Esophagus (tissue), 2 donors: ENCODE measurements around the gene PRRX1. TPM values are rescaled to one million over a fixed set of nuclear protein-coding genes. Genes with fewer than 3 reads are reported as not detected.
A peak's percentile ranks its signal among the peaks of the same experiment; 100 is the strongest.

Source experiments
- H3K27ac ChIP-seq, 2 donors: one replicate each; pipeline ENCODE4 v1.5.1; 2013; ENCODE audit warnings: low read depth in 2 of 2, mild to moderate bottlenecking in 2 of 2, inconsistent platforms in 1 of 2, low read length in 1 of 2, moderate library complexity in 1 of 2
- H3K27me3 ChIP-seq, 2 donors: one replicate each; pipeline ENCODE4 v1.6.1; 2013; ENCODE audit warnings: low read length in 2 of 2, control low read depth in 1 of 2, mild to moderate bottlenecking in 1 of 2; ENCODE audit not compliant: insufficient read depth in 2 of 2, control insufficient read depth in 1 of 2
- H3K36me3 ChIP-seq, 2 donors: one replicate each; pipeline ENCODE4 v1.6.1; 2013; ENCODE audit warnings: low read length in 1 of 2; ENCODE audit not compliant: control insufficient read depth in 2 of 2, insufficient read depth in 2 of 2
- H3K4me1 ChIP-seq, 2 donors: one replicate each; pipeline ENCODE4 v1.6.1; 2013; ENCODE audit warnings: low read length in 1 of 2; ENCODE audit not compliant: control insufficient read depth in 2 of 2, insufficient read depth in 2 of 2
- H3K4me3 ChIP-seq, 2 donors: one replicate each; pipeline ENCODE4 v1.5.1; 2013; ENCODE audit warnings: low read length in 2 of 2, mild to moderate bottlenecking in 2 of 2, low read depth in 1 of 2, moderate library complexity in 1 of 2
- H3K9me3 ChIP-seq, 2 donors: one replicate each; pipeline ENCODE4 v1.6.1; 2013; ENCODE audit warnings: mild to moderate bottlenecking in 2 of 2, low read depth in 1 of 2, low read length in 1 of 2, moderate library complexity in 1 of 2; ENCODE audit not compliant: control insufficient read depth in 2 of 2, insufficient read depth in 1 of 2
- WGBS, 2 donors: extraction: QIAGEN DNeasy Blood & Tissue Kit; methylation state at CpG; one replicate each; pipeline ENCODE4 v1.1.7; 2013; 5-methylcytosine and 5-hydroxymethylcytosine counted together
- polyA plus RNA-seq, 2 donors: library from polyadenylated mRNA; stranded (reverse); fragments of 200-250 nt; gene quantifications; one replicate each; pipeline ENCODE4 v1.2.3, GENCODE V29; 2013
- donor health status: healthy with polysubstance abuse.
- donor health status: Bipolar disorder and iron deficiency.

Gene PRRX1
- polyA plus RNA-seq, 2 donors = 2.2 to 4.5 TPM

DNA sequence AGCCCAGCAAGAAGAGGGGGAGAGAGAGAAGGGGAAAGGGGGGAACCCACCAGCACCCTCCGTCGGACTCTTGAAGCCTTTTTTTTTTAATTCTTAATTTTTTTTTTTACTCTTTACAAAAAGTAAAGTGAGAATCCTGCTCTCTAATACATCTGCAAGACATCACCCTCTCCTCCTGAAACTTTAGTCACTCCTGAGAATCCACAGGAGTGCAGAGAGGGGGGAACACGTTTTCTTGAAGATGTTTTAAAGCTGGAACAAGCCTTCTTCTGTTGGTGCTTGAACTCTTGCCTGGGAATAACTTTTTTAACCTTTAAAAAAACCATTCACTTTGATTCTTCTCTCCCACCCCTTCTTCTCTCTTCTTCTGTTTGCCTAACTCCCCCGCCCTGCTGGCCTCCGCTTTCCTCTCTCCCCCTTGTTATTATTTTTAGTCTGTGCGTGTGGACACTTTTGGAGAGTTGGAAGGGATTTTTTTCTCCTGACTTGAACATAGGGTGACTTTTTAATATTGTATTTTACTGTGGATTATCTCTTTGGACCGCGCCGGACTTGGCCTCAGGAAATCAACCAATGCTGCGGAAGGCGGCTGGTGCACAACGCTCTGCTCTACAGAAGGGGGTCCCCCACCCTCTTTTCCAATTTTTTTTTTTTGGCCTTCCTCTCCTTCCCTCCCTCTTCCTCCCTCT, 383 bp upstream of the PRRX1 start:
- 6 to 9% methylated on average over 12 of the region's 12 CpGs for WGBS, 2 donors
- peak overlapping the region; percentile 57 to 58 for H3K4me3 ChIP-seq
- H3K9me3 ChIP-seq = peaks cover 0 to 3% of the 10 kb centered on the region in 2 donors
- peak overlapping the region; percentile 60 to 76 for H3K27ac ChIP-seq
- H3K27me3 ChIP-seq = peaks cover 0 to 5% of the 10 kb centered on the region in 2 donors
- no peaks in the 10 kb centered on the region for H3K36me3 ChIP-seq
- H3K4me1 ChIP-seq = peaks cover 0 to 5% of the 10 kb centered on the region in 2 donors

DNA sequence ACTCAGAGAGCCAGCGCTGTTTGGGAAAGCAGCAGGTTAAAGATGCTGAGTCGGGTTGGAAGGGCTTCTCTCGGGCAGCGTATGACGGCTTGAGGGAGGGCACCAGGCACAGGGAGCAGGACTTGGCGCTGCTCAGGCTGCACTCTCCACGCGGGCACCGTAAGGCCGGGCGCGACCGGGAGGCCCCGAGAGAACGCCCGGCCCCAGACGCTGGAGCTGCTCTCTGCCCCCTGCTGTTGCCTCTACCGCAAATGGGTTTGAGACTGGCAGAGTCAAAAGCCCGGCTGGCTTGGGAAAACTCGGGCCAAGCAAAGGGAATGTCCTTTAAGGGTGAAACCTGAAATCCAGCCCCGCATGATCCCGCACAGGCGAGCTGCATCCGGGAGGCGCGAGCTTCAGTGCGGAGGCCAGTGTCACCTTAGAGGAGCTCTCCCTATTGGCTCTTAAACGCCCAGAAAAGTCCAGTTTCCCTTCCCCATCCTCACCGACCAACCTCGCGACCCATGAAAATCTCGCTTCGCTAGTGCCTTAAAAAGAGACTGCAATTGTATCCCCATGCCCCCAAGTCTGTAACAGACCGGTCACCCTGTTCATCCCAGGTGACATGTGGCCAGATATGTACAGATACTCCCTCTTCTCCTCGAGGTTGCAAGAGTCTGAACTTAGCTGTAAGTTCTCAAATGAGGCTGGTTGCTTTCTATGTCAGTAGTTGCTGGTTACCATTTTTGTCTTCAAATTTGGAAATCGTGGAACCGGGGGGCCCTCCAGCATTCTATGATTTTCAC, 1.1 kb downstream of the PRRX1 start:
- no peaks in the 10 kb centered on the region for H3K9me3 ChIP-seq
- peaks cover 0 to 5% of the 10 kb centered on the region in 2 donors for H3K27me3 ChIP-seq
- H3K36me3 ChIP-seq = no peaks in the 10 kb centered on the region
- H3K4me3 ChIP-seq = peak overlapping the region; percentile 57 to 58
- WGBS, 2 donors = 13 to 20% methylated on average over 37 of the region's 37 CpGs
- peak overlapping the region; percentile 60 to 76 for H3K27ac ChIP-seq
- peaks cover 0 to 5% of the 10 kb centered on the region in 2 donors for H3K4me1 ChIP-seq

DNA sequence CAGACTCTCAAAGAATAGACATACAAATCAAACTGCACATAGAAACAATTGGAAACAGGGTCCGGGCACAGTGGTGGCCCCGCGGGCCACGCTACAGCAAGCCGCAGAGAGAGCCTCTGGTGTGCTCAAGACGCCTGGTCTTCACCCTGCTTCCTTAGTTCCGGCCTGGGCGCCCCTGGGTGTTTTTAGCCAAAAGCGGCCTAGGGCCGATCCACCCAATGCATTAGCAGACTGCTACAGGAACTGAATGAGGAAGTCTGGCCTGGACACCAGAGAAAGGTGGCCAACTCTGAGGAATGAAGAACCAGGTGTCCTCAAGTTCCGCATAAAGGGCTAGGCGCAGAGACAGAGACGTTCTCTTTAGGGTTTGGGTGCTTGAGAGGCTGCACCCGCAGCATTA, 1.7 kb downstream of the PRRX1 start:
- peaks cover 0 to 5% of the 10 kb centered on the region in 2 donors for H3K27me3 ChIP-seq
- H3K4me3 ChIP-seq = peak overlapping the region in 1 of 2 donors; percentile 57
- peaks cover 0 to 5% of the 10 kb centered on the region in 2 donors for H3K4me1 ChIP-seq
- H3K9me3 ChIP-seq = no peaks in the 10 kb centered on the region
- H3K36me3 ChIP-seq = no peaks in the 10 kb centered on the region
- WGBS, 2 donors = 61 to 68% methylated on average over 14 of the region's 14 CpGs
- H3K27ac ChIP-seq = no peak overlapping the region

DNA sequence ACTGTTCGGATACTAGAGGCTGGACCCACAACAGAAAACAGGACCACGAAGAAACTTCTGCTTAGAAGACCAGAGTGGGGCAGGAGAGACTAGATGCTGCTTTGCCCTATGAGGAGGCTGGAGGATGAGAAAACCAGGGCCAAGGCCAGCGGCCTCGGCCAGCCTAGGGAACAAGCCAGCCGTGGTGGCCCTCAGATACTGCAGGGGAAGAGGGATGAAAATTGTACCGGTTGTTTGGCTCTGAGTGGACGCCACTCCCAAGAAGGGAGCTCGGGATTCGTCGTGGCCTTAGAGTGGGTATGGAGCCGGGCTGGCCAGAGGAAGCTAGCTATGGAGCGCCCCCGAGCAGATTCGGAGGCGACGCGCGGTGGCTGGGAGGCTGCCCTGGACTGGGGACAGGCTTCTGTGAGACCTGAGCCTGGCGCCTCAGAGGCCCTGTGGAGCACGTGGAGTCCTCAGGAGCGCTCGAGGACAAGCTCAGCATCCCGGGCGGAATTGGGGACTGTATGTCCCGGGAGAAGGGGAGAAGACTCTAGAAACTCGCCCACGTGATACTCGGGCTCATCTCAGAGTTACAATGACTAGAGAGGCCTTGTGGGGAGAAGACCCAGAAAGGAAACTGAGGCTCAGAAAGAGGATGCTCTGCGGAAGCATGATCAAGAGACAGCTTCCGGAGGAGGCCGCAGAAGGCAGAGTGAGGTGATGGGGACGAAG, 2.8 kb downstream of the PRRX1 start:
- no peaks in the 10 kb centered on the region for H3K36me3 ChIP-seq
- no peak overlapping the region for H3K27ac ChIP-seq
- peaks cover 0 to 3% of the 10 kb centered on the region in 2 donors for H3K4me1 ChIP-seq
- no peak overlapping the region for H3K4me3 ChIP-seq
- WGBS, 2 donors = 48 to 71% methylated on average over 32 of the region's 32 CpGs
- H3K27me3 ChIP-seq = peaks cover 0 to 5% of the 10 kb centered on the region in 2 donors
- no peaks in the 10 kb centered on the region for H3K9me3 ChIP-seq

DNA sequence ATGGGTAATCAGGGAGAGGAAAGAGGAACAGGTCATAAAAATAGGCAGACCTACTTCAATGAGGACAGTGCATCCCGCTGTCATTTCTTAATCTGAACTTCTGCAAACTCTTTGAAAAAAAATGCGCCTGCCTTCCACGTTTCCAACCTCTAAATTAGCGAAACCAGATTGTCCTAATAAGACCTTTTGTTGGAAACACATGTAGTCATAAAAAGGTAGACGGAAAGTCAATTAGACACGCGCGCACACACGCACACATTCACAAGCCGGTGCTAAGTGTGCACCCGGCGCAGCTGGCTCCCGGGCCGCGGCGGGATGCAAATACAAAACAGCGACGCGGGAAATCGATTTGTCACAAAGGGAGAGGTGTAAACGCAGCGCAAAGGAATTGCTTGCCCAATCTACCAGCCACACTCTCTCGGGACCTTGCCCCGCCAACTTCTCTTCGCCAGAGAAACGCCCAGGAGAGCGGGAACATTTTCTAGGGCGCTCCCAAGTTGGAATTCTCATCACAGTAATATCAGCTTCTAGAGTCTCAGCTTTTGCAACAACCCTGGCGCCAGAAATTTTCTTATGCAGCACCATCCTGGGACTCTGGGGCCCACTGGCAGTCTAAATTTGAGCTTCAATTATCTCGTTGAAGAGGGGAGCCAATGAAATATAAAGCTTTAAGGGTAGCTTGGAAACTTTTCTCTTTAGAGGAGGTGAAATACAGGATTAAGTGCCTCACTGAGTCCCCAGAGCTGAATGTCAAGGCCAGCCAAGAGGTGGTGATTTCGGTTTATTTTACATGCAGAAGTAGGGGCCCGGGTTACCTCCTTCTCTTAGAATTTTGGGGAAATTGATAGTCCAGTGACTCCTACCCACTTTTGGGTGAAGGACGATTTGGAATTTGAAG, 4.5 kb downstream of the PRRX1 start:
- Histone ChIP-seq H3K4me1 (peaks cover 0 to 3% of the 10 kb centered on the region in 2 donors), H3K9me3 (no peaks in the 10 kb centered on the region), H3K27me3 (peaks cover 0 to 5% of the 10 kb centered on the region in 2 donors), H3K36me3 (no peaks in the 10 kb centered on the region), H3K4me3 (no peak overlapping the region), H3K27ac (no peak overlapping the region)
- 36 to 58% methylated on average over 33 of the region's 33 CpGs for WGBS, 2 donors

DNA sequence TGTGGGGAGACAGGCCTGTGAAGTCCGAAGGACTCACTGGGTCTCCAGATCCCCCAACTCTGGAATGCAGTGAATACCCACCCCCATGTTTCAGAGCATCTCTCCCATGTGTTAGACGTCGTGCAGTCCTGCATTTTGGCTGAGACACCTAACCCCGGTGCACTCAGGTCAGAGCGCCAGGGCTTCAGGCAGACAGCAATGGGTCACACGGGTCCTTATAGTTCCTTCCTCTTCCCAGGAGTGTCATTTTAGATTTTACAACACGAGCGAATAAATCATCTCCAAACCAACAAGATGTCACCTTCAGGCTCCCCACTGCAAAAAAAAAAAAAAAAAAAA, 5.1 kb downstream of the PRRX1 start:
- peaks cover 0 to 3% of the 10 kb centered on the region in 2 donors for H3K4me1 ChIP-seq
- H3K36me3 ChIP-seq = no peaks in the 10 kb centered on the region
- 40 to 56% methylated on average over 8 of the region's 8 CpGs for WGBS, 2 donors
- H3K9me3 ChIP-seq = no peaks in the 10 kb centered on the region
- no peak overlapping the region for H3K27ac ChIP-seq
- peaks cover 0 to 2% of the 10 kb centered on the region in 2 donors for H3K27me3 ChIP-seq
- no peak overlapping the region for H3K4me3 ChIP-seq

DNA sequence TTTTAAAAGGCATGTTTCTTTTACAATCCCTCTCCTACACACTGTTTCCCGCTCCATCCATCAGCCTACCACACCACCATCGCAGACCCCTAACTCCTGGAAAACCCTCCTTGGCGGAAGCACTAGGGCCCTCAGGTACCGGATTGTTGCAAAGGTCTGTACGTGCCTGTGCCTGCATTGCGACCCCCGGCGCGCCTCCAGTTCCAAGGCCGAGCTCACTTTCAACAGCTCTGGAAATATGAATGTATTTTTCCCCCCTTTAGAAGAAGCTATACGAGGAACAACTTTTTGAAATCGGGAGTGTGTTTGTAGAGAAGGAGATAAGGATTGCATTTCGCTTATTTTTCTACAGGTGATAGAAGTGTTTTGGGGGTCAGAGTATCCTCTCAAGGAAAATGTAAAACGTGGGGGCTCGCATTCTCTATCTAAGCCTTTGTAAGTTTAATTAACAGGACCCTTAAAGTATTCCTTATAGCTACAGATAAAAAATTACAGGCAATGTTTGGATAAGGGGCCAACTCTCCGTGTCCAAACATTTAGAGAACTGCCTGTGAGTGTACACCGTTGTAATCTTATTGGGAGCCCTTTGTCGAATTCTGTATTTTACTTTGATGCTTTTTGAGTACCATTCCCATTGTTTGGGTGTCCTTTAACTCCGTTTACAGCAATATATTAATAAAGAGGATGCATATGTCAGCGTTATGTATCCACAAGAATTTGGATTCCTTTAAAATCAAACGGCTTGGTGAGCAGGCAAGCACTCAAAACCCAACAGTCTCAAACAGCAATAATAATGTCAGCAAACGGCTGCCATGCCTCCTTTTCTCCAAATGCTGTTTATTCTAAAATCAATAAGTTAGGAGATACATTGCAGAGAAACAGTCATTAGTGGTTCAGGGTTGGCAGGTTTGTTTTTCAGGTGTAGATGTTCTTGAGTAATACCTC, 5.9 kb downstream of the PRRX1 start:
- no peaks in the 10 kb centered on the region for H3K9me3 ChIP-seq
- no peaks in the 10 kb centered on the region for H3K36me3 ChIP-seq
- peaks cover 0 to 3% of the 10 kb centered on the region in 2 donors for H3K4me1 ChIP-seq
- WGBS, 2 donors = 46 to 65% methylated on average over 22 of the region's 22 CpGs
- no peak overlapping the region for H3K27ac ChIP-seq
- H3K27me3 ChIP-seq = no peaks in the 10 kb centered on the region
- no peak overlapping the region for H3K4me3 ChIP-seq

DNA sequence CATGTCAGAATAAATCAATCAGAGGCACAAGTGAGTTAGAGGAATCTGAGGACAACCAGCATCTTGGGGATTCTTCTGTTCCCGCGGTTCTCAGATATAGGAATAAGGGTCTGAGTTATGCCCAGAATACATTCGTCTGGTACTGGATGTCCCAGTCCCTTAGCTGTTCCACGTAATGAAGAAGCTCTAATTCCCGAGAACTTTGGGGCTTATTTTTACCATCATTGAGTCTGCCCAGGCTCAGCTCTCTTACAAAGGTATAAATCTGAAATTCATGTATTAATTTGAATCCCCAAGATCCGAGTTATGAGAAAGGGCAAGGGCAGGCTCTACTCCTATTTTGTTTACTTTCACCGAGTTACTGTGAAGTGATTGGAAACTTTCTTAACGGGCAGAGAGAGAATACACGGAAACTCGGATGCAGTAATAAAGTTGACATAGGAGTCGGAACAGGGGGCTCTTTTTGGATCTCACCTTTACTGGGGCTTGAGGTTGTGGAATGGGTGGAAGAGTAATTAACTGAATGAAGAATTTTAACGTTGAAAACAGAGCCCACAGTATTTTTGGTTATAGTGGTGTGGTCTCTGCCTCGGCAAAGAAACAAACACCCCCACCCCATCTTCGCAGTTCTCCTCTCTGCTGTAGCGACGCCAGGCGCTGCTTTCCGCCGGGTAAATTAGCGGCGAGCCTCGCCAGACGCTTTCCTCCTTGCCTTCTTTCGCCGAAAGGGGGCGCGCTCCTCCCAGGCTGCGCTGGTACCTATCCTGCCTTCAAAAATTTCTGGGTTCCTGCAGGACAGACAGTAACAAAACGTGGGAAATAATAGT, 7.1 kb downstream of the PRRX1 start:
- no peaks in the 10 kb centered on the region for H3K9me3 ChIP-seq
- no peaks in the 10 kb centered on the region for H3K36me3 ChIP-seq
- no peak overlapping the region for H3K27ac ChIP-seq
- 25 to 46% methylated on average over 29 of the region's 29 CpGs for WGBS, 2 donors
- no peak overlapping the region for H3K4me3 ChIP-seq
- H3K27me3 ChIP-seq = no peaks in the 10 kb centered on the region
- H3K4me1 ChIP-seq = no peaks in the 10 kb centered on the region
